Measurements from ENCODE around the gene SALL2. TPM values are rescaled to one million over a fixed set of nuclear protein-coding genes. Genes with fewer than 3 reads are reported as not detected.

The SALL2 gene
- total RNA-seq, 1 experiment from 2014 or later: 10.9 TPM

- ChIA-PET CTCF (interaction anchor here (0.6 kb wide), 1 partner anchor 30 kb away, joined by 5 read pairs; no protein-coding TSS in a partner anchor), POLR2A (no interaction called here)
- Mint-ChIP-seq H3K27ac (ENCODE audit: unreplicated experiment) (no peak overlapping the region), H3K4me1 (ENCODE audit: low read depth, unreplicated experiment) (peaks cover 13% of the 10 kb centered on the region), H3K36me3 (ENCODE audit: insufficient read depth, unreplicated experiment) (no peaks in the 10 kb centered on the region), H3K4me3 (ENCODE audit: unreplicated experiment) (peak overlapping the region; percentile 74), H3K27me3 (ENCODE audit: insufficient read depth, unreplicated experiment) (no peaks in the 10 kb centered on the region), H3K9me3 (ENCODE audit: unreplicated experiment) (no peaks in the 10 kb centered on the region)
- H3K27me3 ChIP-seq (replicated peaks; ENCODE audit: control insufficient read depth, insufficient read depth, low read length): no peaks in the 10 kb centered on the region
- no peaks in the 10 kb centered on the region for H3K9me3 ChIP-seq
- no peaks in the 10 kb centered on the region for H3K36me3 ChIP-seq (ENCODE audit: control insufficient read depth, insufficient read depth, low read length)
- TF ChIP-seq, protein P1, sequence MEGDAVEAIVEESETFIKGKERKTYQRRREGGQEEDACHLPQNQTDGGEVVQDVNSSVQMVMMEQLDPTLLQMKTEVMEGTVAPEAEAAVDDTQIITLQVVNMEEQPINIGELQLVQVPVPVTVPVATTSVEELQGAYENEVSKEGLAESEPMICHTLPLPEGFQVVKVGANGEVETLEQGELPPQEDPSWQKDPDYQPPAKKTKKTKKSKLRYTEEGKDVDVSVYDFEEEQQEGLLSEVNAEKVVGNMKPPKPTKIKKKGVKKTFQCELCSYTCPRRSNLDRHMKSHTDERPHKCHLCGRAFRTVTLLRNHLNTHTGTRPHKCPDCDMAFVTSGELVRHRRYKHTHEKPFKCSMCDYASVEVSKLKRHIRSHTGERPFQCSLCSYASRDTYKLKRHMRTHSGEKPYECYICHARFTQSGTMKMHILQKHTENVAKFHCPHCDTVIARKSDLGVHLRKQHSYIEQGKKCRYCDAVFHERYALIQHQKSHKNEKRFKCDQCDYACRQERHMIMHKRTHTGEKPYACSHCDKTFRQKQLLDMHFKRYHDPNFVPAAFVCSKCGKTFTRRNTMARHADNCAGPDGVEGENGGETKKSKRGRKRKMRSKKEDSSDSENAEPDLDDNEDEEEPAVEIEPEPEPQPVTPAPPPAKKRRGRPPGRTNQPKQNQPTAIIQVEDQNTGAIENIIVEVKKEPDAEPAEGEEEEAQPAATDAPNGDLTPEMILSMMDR (IDR thresholded peaks at IDR 0.05; ENCODE audit: insufficient read depth in 1 of 2, low read depth in 1 of 2, low read length in 1 of 2, severe bottlenecking in 1 of 2, unreplicated experiment in 1 of 2): no peak
- intact Hi-C loops (cut with micrococcal nuclease; ENCODE audit: unreplicated experiment): loop anchor here (2.0 kb wide), 1 partner anchor 16 kb away; the partner anchor contains the start of gene METTL3
- no peak for DNase-seq
- BruUV-seq (replicated peaks): no TSS peak
- H3K4me1 ChIP-seq: peaks cover 9% of the 10 kb centered on the region
- H3K4me3 ChIP-seq (ENCODE audit: low read depth, low read length): no peak overlapping the region
Observed at GRCh38 chr14:21527318-21527679, 1.2 kb upstream of the SALL2 start.

DNA sequence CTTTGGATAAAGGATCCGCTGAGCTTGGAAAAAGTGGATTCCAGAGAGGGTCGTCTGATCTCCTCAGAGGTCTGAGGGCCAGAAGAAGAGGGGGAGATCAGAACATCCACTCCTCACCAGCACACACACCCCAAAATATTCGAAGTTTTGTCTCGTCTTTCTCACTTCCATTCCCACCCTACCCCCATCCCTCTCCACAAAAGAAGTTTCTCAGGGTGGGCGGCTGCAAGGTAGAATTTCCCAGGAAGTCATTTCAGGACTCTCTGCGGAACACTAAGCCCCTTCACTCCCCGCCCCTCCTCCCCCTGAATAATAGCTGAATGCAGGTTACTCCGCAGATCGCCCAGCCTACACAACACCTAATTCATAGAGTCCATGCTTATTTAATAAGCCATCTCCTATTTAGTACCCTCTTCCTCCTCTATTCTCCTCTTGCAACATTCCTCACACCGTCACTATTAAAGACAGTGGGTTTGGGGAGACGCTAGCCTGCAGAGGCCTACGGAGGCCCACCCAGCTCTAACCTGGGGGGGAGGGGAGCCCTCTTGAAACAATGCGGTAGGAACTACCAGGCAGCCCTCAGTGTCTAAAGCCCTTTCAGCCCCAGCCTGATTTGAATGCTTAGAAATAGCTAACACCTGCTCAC is 649 bp upstream of the SALL2 start:
- H3K9me3 ChIP-seq: no peaks in the 10 kb centered on the region
- no peak overlapping the region for H3K27ac Mint-ChIP-seq (ENCODE audit: unreplicated experiment)
- no peaks in the 10 kb centered on the region for H3K27me3 ChIP-seq (replicated peaks; ENCODE audit: control insufficient read depth, insufficient read depth, low read length)
- ChIA-PET CTCF (interaction anchor here (0.6 to 1.5 kb wide), 5 partner anchors 16 to 71 kb away, joined by 3 to 12 read pairs (median 5); partner anchors contain the start of genes CHD8 and METTL3), POLR2A (interaction anchor here (0.6 to 1.6 kb wide), 9 partner anchors 12 to 90 kb away, joined by 3 to 29 read pairs (median 5); partner anchors contain the start of genes CHD8, METTL3, RAB2B and TOX4)
- TF ChIP-seq, protein P1 (IDR thresholded peaks at IDR 0.05; ENCODE audit: insufficient read depth in 1 of 2, low read depth in 1 of 2, low read length in 1 of 2, severe bottlenecking in 1 of 2, unreplicated experiment in 1 of 2): no peak
- no peaks in the 10 kb centered on the region for H3K36me3 Mint-ChIP-seq (ENCODE audit: insufficient read depth, unreplicated experiment)
- intact Hi-C loops (cut with micrococcal nuclease; ENCODE audit: unreplicated experiment): loop anchor here (1.0 to 2.0 kb wide), 3 partner anchors 8 to 31 kb away; partner anchors contain the start of gene METTL3
- peak overlapping the region; percentile 74 for H3K4me3 Mint-ChIP-seq (ENCODE audit: unreplicated experiment)
- peaks cover 9% of the 10 kb centered on the region for H3K4me1 ChIP-seq
- no TSS peak for BruUV-seq (replicated peaks)
- H3K4me1 Mint-ChIP-seq (ENCODE audit: low read depth, unreplicated experiment): peaks cover 13% of the 10 kb centered on the region
- no peak for DNase-seq
- no peaks in the 10 kb centered on the region for H3K9me3 Mint-ChIP-seq (ENCODE audit: unreplicated experiment)
- H3K4me3 ChIP-seq (ENCODE audit: low read depth, low read length): peak overlapping the region; percentile 79
- no peaks in the 10 kb centered on the region for H3K36me3 ChIP-seq (ENCODE audit: control insufficient read depth, insufficient read depth, low read length)
- no peaks in the 10 kb centered on the region for H3K27me3 Mint-ChIP-seq (ENCODE audit: insufficient read depth, unreplicated experiment)

DNA sequence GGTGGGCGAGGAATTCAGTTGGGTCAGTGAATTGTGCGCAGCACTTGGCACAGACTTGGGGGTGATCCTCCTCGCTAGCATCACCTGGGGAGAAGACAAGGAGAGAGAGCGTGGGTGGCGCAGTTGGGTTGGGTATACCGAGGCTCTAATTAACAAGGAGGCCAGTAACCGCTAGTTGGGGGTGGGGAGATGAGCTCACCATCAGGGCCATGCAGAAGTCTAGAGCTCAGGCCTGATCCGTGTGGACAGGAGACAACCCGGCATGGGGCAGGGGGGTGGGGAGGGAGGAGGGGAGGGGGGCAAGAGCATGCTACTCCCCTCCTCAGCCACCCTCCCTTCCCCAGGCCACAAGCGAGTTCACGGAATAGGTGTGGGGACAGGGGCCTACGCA is 580 bp downstream of the SALL2 start:
- POLR2A ChIA-PET: interaction anchor here (0.6 to 1.6 kb wide), 5 partner anchors 14 to 88 kb away, joined by 4 to 29 read pairs (median 5); partner anchors contain the start of gene METTL3
- H3K4me3 ChIP-seq (ENCODE audit: low read depth, low read length): peak overlapping the region; percentile 79
- DNase-seq: no peak

More for the DNA sequence above, 580 bp downstream of the SALL2 start:
- intact Hi-C loops (cut with micrococcal nuclease; ENCODE audit: unreplicated experiment): no loop called here
- no peaks in the 10 kb centered on the region for H3K36me3 ChIP-seq (ENCODE audit: control insufficient read depth, insufficient read depth, low read length)
- H3K27me3 ChIP-seq (replicated peaks; ENCODE audit: control insufficient read depth, insufficient read depth, low read length): no peaks in the 10 kb centered on the region
- TF ChIP-seq, protein P1 (IDR thresholded peaks at IDR 0.05; ENCODE audit: insufficient read depth in 1 of 2, low read depth in 1 of 2, low read length in 1 of 2, severe bottlenecking in 1 of 2, unreplicated experiment in 1 of 2): no peak
- no peaks in the 10 kb centered on the region for H3K27me3 Mint-ChIP-seq (ENCODE audit: insufficient read depth, unreplicated experiment)
- H3K4me3 Mint-ChIP-seq (ENCODE audit: unreplicated experiment): peak overlapping the region; percentile 74
- peak overlapping the region; percentile 72 for H3K27ac Mint-ChIP-seq (ENCODE audit: unreplicated experiment)
- no TSS peak for BruUV-seq (replicated peaks)
- H3K9me3 ChIP-seq: no peaks in the 10 kb centered on the region
- no peaks in the 10 kb centered on the region for H3K9me3 Mint-ChIP-seq (ENCODE audit: unreplicated experiment)
- CTCF ChIA-PET: interaction anchor here (0.7 to 1.5 kb wide), 4 partner anchors 13 to 27 kb away, joined by 3 to 12 read pairs (median 4); partner anchors contain the start of gene METTL3
- H3K36me3 Mint-ChIP-seq (ENCODE audit: insufficient read depth, unreplicated experiment): no peaks in the 10 kb centered on the region
- H3K4me1 Mint-ChIP-seq (ENCODE audit: low read depth, unreplicated experiment): peaks cover 13% of the 10 kb centered on the region
- H3K4me1 ChIP-seq: peaks cover 9% of the 10 kb centered on the region
